GF-D8 (cell line): ENCODE data around the gene AQP12B.
"Not testable (repeated sequence)": the region's sequence is repeated elsewhere in the genome, so short reads cannot be mapped to it uniquely, and the experiment has no call there.

Experiments
- DNase-seq: peaks from one replicate; lab custom pipeline; 2025; lab: John Stamatoyannopoulos, UW

Gene AQP12B

GRCh38 chr2:240683329-240683979, 769 bp upstream of the AQP12B start:
- not testable (repeated sequence) for DNase-seq

DNA sequence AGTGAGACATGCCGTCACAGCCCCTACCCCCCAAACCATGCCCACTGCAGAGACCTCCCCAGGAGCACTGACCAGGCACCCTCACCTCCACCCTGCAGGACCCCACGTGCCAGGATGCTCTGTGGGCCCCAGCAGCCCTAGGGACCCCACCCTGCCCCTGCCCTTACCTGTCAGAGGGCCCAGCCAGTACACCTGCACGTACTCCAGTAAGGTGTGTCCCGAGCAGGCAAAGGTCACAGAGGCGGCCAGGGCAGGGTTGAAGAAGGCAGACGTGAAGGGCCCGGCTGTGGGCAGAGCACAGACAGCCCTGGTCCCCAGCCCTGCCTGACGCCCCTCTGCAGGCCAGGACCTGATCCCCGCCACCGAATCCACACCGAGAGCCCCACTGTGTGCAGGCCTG, 2.5 kb downstream of the AQP12B start:
- DNase-seq = not testable (repeated sequence)

- DNase-seq = not testable (repeated sequence)
These were observed 3.8 kb downstream of the AQP12B start for GRCh38 chr2:240678909-240679308.

DNA sequence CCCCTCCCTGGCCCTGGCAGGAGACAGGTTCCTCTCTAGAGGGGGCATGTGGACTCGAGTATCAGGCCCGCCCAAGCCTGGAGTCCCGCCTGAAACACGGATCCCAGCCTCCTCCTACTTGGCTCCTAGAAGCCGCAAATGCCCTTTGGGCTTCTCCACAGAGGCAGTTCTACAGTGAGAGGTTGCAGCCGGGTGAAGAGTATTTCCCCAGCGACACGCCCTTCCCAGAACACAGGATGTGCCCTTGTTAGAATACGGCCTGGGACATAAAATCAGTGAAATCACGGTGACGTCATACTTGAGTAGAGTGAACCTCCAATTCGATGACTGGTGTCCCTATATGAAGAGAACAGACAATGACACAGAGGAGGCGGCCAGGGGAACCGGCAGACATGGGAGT, 4.6 kb downstream of the AQP12B start:
- not testable (repeated sequence) for DNase-seq

- DNase-seq = not testable (repeated sequence)
These were observed 7.3 kb downstream of the AQP12B start for GRCh38 chr2:240675345-240675744.

DNA sequence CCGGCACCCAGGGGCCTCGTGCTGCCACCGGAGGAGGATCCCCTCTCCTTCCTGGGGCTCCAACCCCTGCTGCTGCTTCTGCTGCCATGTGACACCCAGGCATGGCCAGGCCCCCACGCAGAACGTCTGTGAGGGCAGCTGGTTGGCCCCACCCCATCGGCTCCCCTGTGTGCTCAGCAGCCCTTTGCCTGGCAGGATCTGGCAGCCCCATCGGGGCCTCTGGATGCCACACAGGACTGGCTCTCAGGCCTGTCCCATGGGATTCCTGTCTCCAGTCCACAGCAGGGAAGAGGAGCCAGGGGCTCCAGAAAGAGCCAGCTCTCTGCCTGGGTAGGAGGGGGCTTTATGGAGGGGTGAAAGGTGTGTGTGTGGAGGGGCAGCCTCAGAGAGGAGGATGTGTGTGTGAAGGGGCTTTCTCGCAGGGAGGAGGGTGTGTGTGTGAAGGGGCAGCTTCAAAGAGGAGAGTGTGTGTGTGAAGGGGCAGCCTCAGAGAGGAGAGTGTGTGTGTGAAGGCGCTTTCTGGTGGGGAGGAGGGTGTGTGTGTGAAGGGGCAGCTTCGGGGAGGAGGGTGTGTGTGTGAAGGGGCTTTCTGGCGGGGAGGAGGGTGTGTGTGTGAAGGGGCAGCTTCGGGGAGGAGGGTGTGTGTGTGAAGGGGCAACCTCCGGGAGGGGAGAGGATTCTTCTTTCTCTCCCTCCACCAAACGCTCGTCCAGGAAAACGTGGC, 8.1 kb downstream of the AQP12B start:
- DNase-seq = not testable (repeated sequence)

DNA sequence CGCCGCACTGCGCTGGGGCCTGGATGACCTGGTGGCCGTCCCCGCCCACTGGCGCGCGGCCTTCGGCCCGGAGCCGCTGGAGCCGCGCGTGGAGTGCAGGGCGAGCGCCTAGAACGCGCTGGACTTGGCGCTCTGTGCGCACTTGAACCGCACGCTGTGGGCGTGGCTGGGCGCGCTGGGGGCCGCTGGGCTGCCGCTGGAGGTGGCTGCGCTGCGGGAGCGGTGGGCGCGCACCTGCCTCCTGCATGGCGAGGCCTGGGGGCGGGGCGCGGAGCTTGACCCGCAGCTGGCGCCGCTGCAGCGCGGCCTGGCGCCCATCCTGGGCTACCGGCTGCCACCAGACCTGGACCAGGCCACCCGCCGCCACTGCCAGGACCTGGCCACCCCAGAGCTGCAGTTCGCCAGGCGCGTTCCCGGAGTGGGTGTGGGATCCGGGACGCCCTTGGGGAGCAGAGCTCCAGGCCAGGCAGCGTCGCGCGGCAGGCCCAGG, 9.9 kb downstream of the AQP12B start:
- no peak for DNase-seq

GRCh38 chr2:240672076-240672700, 10.5 kb downstream of the AQP12B start:
- DNase-seq = no peak

GRCh38 chr2:240670950-240671349, 11.7 kb downstream of the AQP12B start:
- no peak for DNase-seq

GRCh38 chr2:240670402-240670801, 12.3 kb downstream of the AQP12B start:
- DNase-seq = no peak

DNA sequence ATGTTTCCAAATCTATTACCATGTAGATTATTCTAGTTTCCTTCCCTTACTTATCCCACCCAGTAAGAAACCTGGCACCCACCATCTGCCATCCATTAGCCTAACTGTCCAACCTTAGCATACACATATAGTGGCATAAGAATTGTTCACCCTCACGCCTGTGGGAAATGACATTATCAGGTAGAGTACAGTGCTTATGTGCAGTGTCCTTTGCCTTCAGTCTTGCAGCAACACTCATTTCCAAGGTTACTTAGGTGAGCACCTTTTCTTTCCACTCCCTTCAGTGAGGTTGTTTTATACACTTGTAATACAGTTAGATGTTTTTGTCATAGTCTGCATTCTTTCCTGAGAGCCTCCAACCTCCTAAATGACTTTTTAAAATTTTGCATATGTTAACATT, 18.1 kb downstream of the AQP12B start:
- DNase-seq = no peak

- DNase-seq = no peak
These were observed 19.0 kb downstream of the AQP12B start for GRCh38 chr2:240663546-240664190.

DNA sequence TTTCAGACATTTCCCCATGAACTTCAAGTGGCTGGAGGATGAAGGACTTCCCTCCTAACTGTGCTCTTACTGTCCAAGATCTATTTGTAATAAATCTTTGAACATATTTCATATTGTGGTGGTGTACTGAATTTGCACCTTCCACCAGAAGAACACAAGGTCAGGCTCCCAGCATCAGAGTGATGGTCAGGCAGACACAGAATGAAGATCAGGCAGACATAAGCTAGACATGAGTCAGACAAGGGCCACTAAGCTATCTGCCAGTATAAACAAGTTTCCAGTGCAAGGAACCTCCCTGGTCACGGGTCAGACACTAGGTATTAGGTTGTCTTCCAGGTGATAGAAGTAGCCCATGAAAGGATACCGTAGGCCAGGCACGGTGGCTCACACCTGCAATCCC, 20.0 kb downstream of the AQP12B start:
- DNase-seq = no peak

- not testable (repeated sequence) for DNase-seq
These were observed 22.8 kb downstream of the AQP12B start for GRCh38 chr2:240659883-240660282.

- no peak for DNase-seq
These were observed 26.5 kb downstream of the AQP12B start for GRCh38 chr2:240655931-240656886.

DNA sequence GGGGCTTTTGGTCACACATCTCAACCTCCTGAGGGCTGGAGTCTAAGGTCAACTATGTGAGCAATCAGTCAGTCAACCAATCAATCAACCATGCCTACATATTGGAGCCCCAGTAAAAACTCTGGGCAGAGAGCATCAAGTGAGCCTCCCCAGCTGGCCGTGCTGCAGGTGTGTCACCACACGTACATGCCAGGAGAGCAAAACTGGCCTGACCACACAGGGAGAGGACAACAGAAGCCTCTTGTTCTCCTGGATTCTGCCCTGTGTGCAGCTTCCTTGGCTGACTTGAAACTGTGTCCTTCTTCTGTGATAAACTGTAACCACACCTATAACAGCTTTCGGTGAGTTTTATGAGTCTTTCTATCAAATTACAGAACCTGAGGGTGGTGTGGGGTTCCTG, 31.5 kb downstream of the AQP12B start:
- DNase-seq = no peak

- no peak for DNase-seq
These were observed 32.3 kb downstream of the AQP12B start for GRCh38 chr2:240650254-240650965.

GRCh38 chr2:240649331-240649730, 33.4 kb downstream of the AQP12B start:
- no peak for DNase-seq

- no peak for DNase-seq
These were observed 33.9 kb downstream of the AQP12B start for GRCh38 chr2:240648650-240649275.

- no peak for DNase-seq
These were observed 34.5 kb downstream of the AQP12B start for GRCh38 chr2:240648155-240648649.
